SK-MEL-5 (cell line): ENCODE data around the gene RASSF8. TPM values are rescaled to one million over a fixed set of nuclear protein-coding genes. Genes with fewer than 3 reads are reported as not detected.

Experiments
- DNase-seq: peaks from one replicate; pipeline ENCODE4 v3.0.0-alpha.2; 2016; ENCODE audit warnings: low read depth, low spot score
- in situ Hi-C: cut with HindIII; loops from 2 replicates; pipeline ENCODE4 v1.10.0; 2016; ENCODE audit warnings: low sequenced_read_pairs, high pct_unique_total_duplicates, low pct_unique_long_range_greater_than_20kb
- total RNA-seq: library from RNA; depleted of rRNA; stranded (reverse); fragments of >200 nt; shearing (Covaris generic); gene quantifications from 2 replicates; pipeline ENCODE4 v1.2.3, GENCODE V29; 2014

The RASSF8 gene
- total RNA-seq, 1 experiment from 2014 or later: 47.9 TPM

DNA sequence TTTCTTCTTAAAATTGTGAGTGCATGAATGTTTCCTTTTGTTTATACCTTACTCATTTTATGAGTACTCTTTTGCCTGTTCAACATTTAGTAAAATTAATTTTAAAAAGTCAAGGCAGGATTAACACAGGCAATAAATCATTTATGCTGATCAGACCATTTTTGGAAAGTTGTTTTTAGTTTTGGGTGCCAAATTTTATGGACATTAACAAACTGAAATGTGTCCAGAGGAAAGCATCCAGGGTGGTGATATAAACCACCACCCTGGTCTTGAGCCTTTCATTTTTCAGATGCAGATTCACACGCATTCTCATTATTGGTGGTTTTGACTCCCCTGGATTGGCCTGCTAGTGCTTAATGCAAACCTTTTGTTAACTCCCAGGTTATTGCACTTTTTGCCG is 26.3 kb downstream of the RASSF8 start:
- in situ Hi-C loops: no loop called here
- DNase-seq: no peak

- in situ Hi-C loops: no loop called here
- DNase-seq: no peak
Measured at GRCh38 chr12:25985316-25986175, 27.1 kb downstream of the RASSF8 start.

DNA sequence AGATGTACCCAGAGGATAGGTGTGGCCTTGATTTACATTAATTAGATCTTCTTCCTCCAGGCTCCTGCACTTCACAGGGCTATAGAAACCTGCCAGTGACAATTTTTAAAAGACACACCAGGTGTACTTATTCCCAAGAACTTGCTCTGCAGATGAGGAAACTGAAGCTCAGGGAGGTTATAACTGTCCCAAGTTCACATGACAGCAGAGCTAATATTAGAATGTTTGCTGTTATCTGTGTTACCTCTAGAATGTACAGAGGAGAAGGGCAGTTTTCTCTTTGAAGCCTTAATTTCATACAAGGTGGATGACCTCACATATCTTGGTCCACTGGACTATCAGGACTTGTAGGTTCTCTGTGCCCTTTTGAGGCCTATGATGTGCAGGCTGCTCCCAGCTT is 27.7 kb downstream of the RASSF8 start:
- in situ Hi-C loops: no loop called here
- no peak for DNase-seq

GRCh38 chr12:25988505-25988904 is 30.0 kb downstream of the RASSF8 start:
- DNase-seq: no peak
- in situ Hi-C loops: no loop called here

DNA sequence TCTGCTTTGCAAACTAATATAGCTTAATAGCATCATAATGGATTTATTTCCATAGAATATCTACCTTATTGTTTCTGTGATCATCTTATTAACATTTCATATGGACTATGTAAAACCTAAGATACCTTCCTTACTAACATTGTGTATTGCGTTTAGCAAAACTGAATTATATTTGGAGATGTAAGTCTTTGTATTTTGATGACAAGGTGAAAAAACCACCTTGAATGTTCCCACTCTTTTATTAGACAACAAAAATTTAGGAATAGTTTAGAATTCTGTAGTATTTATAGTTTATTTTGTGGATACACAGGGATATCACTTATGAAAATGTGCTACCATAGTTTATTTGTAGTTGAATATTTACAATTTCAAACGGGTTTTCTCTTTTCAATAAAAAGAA is 32.0 kb downstream of the RASSF8 start:
- in situ Hi-C loops: no loop called here
- DNase-seq: no peak

DNA sequence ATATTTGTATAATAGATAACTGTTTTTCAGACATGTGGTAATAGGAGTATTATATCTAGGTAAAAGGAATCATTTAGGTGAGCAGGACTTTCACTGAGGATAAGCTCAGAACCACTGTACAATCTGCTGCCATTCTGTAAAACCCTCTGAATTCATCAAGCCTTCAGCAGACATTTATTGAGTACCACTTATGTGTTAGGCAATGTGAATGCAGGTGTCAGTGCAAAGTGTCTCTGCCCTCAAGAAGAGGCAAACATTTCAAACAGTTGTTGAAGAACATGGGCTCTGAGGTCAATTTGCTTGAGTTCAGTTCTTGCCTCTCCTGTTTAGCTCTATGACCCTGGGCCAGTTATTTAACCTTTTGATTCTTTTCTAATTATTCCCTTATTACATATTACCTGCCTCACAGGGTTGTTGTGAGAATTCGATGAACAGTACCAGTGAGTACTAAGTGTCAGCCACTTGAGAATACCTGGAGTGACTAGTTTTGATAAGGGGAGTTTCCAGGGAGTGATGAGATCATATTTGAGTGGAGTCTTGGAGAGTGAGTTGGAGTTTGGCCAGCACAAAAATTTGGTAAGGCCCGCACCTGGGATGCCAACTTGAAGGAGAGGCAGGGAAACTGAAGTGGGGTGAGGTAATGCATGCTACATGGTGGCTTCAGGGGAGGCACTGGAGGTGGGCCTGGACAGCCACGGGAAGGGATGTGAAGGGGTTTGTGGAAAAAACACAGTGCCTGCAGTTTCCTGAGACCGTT is 33.7 kb downstream of the RASSF8 start:
- in situ Hi-C loops: no loop called here
- DNase-seq: no peak

GRCh38 chr12:25993901-25994651 is 35.6 kb downstream of the RASSF8 start:
- peak; percentile 70 for DNase-seq
- in situ Hi-C loops: no loop called here

DNA sequence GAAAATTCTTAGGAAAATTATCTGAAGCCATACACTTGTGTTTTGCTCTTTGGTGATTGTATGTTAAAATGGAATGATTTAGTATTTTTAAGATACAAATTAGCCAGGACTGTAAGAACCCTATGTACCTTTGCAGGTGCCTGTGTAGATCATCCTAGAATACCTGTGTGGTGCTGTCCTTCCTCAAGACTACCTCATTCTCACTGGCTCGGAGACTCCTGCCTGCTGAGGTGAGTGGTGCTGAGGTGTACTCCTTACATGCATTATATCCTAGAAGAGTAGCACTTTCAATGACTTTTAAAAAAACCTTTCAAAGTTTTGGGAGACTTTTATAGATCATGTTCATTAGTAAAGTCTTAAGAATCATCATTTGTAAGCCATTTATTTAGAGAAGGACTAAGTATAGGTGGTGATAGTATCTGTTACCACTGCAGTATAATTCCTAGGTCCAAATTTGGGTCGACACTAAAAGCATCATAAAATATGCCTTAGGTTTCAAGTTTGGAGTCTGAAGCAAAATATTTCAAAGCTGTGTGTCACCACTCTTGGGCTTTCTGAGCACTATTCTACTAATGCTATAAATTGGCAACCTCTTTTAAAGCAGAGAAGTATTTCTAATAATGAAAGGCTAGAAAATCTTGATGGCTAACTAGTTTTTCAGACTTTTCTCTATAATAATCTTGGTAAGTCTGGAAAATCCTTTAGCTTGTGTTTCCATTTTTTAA is 36.6 kb downstream of the RASSF8 start:
- DNase-seq: no peak
- in situ Hi-C loops: no loop called here

DNA sequence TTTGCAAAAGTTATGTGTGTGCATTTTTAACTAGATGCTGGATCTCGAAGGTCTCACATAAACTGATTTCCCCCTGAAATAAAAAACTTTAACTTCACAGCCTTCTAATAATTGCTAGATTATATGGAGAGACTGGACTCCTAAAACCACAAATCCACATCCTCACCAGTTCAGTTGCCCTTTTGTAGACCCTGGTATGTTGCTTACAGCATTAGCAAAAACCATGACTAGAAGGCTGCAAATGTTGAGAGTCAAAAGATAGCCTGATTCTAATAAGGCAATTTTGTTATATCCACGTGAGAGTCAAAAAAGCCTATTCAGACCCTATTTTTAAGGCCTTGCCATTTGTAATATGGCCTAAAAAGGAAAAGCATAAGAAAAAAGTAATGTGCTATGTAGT is 37.4 kb downstream of the RASSF8 start:
- in situ Hi-C loops: no loop called here
- DNase-seq: peak; percentile 29

GRCh38 chr12:25996677-25997076 is 38.2 kb downstream of the RASSF8 start:
- no peak for DNase-seq

DNA sequence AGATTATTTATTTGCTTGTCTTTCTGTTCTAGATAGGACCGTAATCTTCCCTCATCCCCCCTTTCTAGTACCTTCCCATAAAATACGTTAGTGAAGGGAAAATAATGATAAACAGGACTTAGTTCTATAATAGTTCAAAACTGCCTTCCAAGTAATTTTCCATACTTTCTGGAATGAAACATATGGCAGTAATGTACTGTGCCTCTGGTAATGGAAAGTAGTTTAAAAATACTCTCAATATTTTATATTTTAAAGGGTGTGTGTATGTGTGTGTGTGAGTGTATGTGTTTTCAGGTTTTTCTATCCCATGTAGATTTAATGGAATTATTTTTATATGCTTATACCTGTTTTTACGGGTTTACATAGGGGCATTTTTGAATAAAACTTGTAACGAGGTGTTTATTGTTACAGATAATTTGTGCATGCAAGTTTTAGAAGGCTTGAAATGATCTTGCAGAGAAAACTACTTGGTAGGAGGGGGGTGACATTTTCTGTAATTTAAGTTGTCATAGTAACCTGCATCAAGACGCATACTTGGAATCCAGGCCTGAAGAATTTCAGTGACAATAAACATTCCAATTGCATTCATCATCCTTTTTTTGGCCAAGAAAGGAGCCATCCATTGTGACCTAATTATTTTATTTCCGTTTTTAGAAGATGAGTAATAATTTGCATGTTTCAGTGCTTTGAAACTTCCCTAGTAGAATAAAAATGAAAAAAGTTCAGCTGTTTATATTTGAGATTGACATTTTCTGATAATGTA is 38.9 kb downstream of the RASSF8 start:
- in situ Hi-C loops: no loop called here
- DNase-seq: no peak

More at GRCh38 chr12:25996677-25997076, 38.2 kb downstream of the RASSF8 start:
- in situ Hi-C loops: no loop called here

DNA sequence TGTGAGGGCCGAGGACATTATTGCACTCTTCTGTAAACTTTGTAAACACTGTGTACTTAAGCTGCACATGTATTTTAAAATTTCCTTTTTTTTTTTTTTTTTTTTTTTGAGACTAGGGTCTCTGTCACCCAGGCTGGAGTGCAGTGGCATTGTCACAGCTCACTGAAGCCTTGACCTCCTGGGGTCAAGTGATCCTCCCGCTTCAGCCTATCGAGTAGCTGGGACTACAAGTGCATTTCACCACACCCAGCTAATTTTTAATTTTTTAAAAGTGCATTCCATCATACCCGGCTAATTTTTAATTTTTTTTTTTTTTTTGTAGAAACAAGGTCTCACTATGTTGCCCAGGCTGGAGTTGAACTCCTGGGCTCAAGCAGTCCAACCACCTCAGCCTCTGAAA is 42.4 kb downstream of the RASSF8 start:
- DNase-seq: no peak
- in situ Hi-C loops: no loop called here

DNA sequence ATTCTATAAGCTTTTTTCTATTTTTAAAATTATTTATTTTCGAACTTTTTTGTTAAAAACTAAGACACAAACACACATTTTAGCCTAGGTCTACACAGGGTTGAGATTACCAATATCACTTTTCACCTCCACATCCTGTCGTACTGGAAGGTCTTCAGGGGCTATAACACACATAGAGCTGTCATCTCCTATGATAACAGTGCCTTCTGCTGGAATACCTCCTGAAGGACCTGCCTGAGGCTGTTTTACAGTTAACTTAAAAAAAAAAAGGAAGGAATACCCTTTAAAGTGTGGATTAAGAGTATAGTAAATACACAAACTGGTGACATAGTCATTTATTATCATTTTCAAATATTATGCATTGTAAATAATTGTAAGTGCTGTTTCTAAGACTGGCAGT is 43.0 kb downstream of the RASSF8 start:
- DNase-seq: no peak
- in situ Hi-C loops: no loop called here

- in situ Hi-C loops: no loop called here
Measured at GRCh38 chr12:26003065-26003464, 44.6 kb downstream of the RASSF8 start.

GRCh38 chr12:26007566-26007965 is 49.1 kb downstream of the RASSF8 start:
- in situ Hi-C loops: no loop called here

More at GRCh38 chr12:26003065-26003464, 44.6 kb downstream of the RASSF8 start:
- DNase-seq: no peak

GRCh38 chr12:26009593-26009992 is 51.1 kb downstream of the RASSF8 start:
- in situ Hi-C loops: no loop called here
- DNase-seq: no peak

More at GRCh38 chr12:26007566-26007965, 49.1 kb downstream of the RASSF8 start:
- DNase-seq: no peak

- in situ Hi-C loops: no loop called here
- DNase-seq: peak; percentile 89
Measured at GRCh38 chr12:26010293-26010821, 51.9 kb downstream of the RASSF8 start.
